K562 (cell line): ENCODE measurements around the gene IFNA14. TPM values are rescaled to one million over a fixed set of nuclear protein-coding genes. Genes with fewer than 3 reads are reported as not detected.

Source experiments
- ATAC-seq: fragments of 200-7000 bp; cut with Tn5 transposase; 3 replicates; pipeline ENCODE4 v1.9.1; 2020; ENCODE audit warnings: moderate library complexity
- BruUV-seq: library from RNA; stranded (reverse); fragments of 400-500 nt; replicated peaks from 2 replicates; lab custom pipeline; 2021; lab: Mats Ljungman, UMichigan
- CTCF ChIA-PET: fragments of 300-600 bp; formaldehyde crosslinking; extraction: SDS; loops from one replicate; lab custom pipeline; 2021; ENCODE audit warnings: low intra/inter-chr PET ratio; lab: Yijun Ruan, JAX
- POLR2A ChIA-PET: fragments of 300-600, 350-650 bp; sonication (Branson Sonifier 250); formaldehyde crosslinking; extraction: SDS; loops from one replicate; lab custom pipeline; 2021; ENCODE audit warnings: antibody characterized with exemption, inconsistent platforms; lab: Yijun Ruan, JAX
- DNase-seq, 4 experiments: peaks; one replicate each; pipeline versions ENCODE4 v3.0.0 to v3.0.0-alpha.2; 2011 to 2018; ENCODE audit warnings: low spot score in 3 of 4, mixed read lengths in 3 of 4; ENCODE audit errors: extremely low read depth in 1 of 4
- FAIRE-seq: peaks from 2 replicates; lab custom pipeline; 2011; peaks lifted over from hg19 to GRCh38; lab: Jason Lieb, UNC
- H2AFZ ChIP-seq: 2 replicates; pipeline ENCODE4 v1.6.0; 2011; ENCODE audit warnings: low read depth, low read length, control low read depth, inconsistent platforms
- H3K27ac ChIP-seq: fragments of 200-600 bp; 3 replicates; pipeline ENCODE4 v1.8.0; 2011; ENCODE audit warnings: low read depth, mild to moderate bottlenecking, control low read depth, inconsistent platforms, low read length, moderate library complexity, mixed read lengths; ENCODE audit errors: extremely low read depth
- H3K27me3 ChIP-seq, 2 experiments: fragments of 300-600 bp in 1 of 2; 2 replicates in 1 of 2; 3 replicates in 1 of 2; pipeline versions ENCODE4 v1.6.0 to v1.8.0; 2011; ENCODE audit warnings: inconsistent platforms in 2 of 2, low read length in 2 of 2, mild to moderate bottlenecking in 1 of 2, mixed read lengths in 1 of 2, moderate library complexity in 1 of 2; ENCODE audit not compliant: control insufficient read depth in 2 of 2, insufficient read depth in 2 of 2
- H3K36me3 ChIP-seq: fragments of 300-600 bp; 3 replicates; pipeline ENCODE4 v1.8.0; 2011; ENCODE audit warnings: mild to moderate bottlenecking, low read length, inconsistent platforms; ENCODE audit not compliant: control insufficient read depth, insufficient read depth
- H3K4me1 ChIP-seq, 2 experiments: fragments of 200-600 bp in 1 of 2; replicated peaks in 1 of 2; 2 replicates in 1 of 2; 3 replicates in 1 of 2; pipeline versions ENCODE4 v1.5.1 to v1.8.0; 2011; ENCODE audit warnings: inconsistent platforms in 2 of 2, low read length in 2 of 2, mild to moderate bottlenecking in 1 of 2, mixed read lengths in 1 of 2, moderate library complexity in 1 of 2; ENCODE audit not compliant: control insufficient read depth in 2 of 2, insufficient read depth in 2 of 2
- H3K4me2 ChIP-seq: 2 replicates; pipeline ENCODE4 v1.6.1; 2011; ENCODE audit warnings: low read length, control low read depth, inconsistent platforms, mixed read lengths; ENCODE audit not compliant: insufficient read depth
- H3K4me3 ChIP-seq: fragments of 200-600 bp; sonication (generic), shearing (Covaris generic); 2 replicates; pipeline ENCODE4 v1.5.1; 2016; ENCODE audit warnings: control low read depth, inconsistent platforms
- H3K79me2 ChIP-seq: fragments of 200-600 bp; 3 replicates; pipeline ENCODE4 v1.8.0; 2011; ENCODE audit warnings: low read length, inconsistent platforms; ENCODE audit not compliant: control insufficient read depth, insufficient read depth
- H3K9ac ChIP-seq, 2 experiments: 2 replicates each; pipeline versions ENCODE4 v1.6.0 to v1.6.1; 2011; ENCODE audit warnings: low read depth in 2 of 2, low read length in 2 of 2, control low read depth in 1 of 2, inconsistent platforms in 1 of 2, mild to moderate bottlenecking in 1 of 2, mixed read lengths in 1 of 2; ENCODE audit not compliant: insufficient read depth in 1 of 2
- H3K9me1 ChIP-seq: one replicate; pipeline ENCODE4 v1.6.0; 2011; ENCODE audit warnings: inconsistent platforms, mild to moderate bottlenecking, low read length, moderate library complexity; ENCODE audit not compliant: control insufficient read depth, insufficient read depth
- H3K9me3 ChIP-seq: replicated peaks from 2 replicates; pipeline ENCODE4 v1.5.1; 2011; ENCODE audit warnings: low read depth, low read length, inconsistent platforms; ENCODE audit not compliant: control insufficient read depth, insufficient read depth
- H4K20me1 ChIP-seq: replicated peaks from 2 replicates; pipeline ENCODE4 v1.6.1; 2011; ENCODE audit warnings: low read length, inconsistent platforms, mixed read lengths; ENCODE audit not compliant: control insufficient read depth, insufficient read depth
- CC2D1A ChIP-seq: fragments of 450-650 bp; IDR thresholded peaks from 2 replicates; pipeline ENCODE4 v1.6.1; 2017; ENCODE audit warnings: mild to moderate bottlenecking
- CREM ChIP-seq: IDR thresholded peaks from 2 replicates; pipeline ENCODE4 v1.6.1; 2014; ENCODE audit warnings: antibody characterized with exemption, low read depth
- KDM4B ChIP-seq, 2 experiments: fragments of 450-650 bp in 1 of 2; sonication (generic) in 1 of 2; IDR thresholded peaks; 2 replicates each; pipeline ENCODE4 v1.6.1; 2016 to 2017; ENCODE audit warnings: borderline replicate concordance in 2 of 2, antibody characterized with exemption in 1 of 2, low read depth in 1 of 2, mild to moderate bottlenecking in 1 of 2
- LCOR ChIP-seq: sonication (generic); formaldehyde crosslinking; IDR thresholded peaks from 2 replicates; pipeline ENCODE4 v1.8.0; 2022; ENCODE audit warnings: mild to moderate bottlenecking, missing genetic modification reagents
- MEF2A ChIP-seq: IDR thresholded peaks from 2 replicates; pipeline ENCODE4 v1.6.1; 2011; ENCODE audit warnings: low read depth, mild to moderate bottlenecking, low read length, moderate library complexity; ENCODE audit not compliant: control insufficient read depth
- MTA3 ChIP-seq: fragments of 450-650 bp; formaldehyde crosslinking; IDR thresholded peaks from 2 replicates; pipeline ENCODE4 v1.6.1; 2017; ENCODE audit warnings: mild to moderate bottlenecking, borderline replicate concordance
- NBN ChIP-seq: fragments of 450-650 bp; IDR thresholded peaks from 2 replicates; pipeline ENCODE4 v1.6.1; 2016; ENCODE audit warnings: low read depth, mild to moderate bottlenecking
- PBX2 ChIP-seq, 2 experiments: IDR thresholded peaks in 1 of 2; conservative IDR thresholded peaks in 1 of 2; 2 replicates each; pipeline ENCODE4 v1.6.1; 2016; ENCODE audit warnings: low read depth in 2 of 2, mild to moderate bottlenecking in 1 of 2, missing compliant biosample characterization in 1 of 2, missing genetic modification characterization in 1 of 2, moderate library complexity in 1 of 2
- POLR2G ChIP-seq: fragments of 200-400 bp; formaldehyde crosslinking; IDR thresholded peaks from 2 replicates; pipeline ENCODE4 v1.6.1; 2017; ENCODE audit warnings: low read depth, mild to moderate bottlenecking, antibody characterized with exemption, low read length, moderate library complexity
- POLR2H ChIP-seq: IDR thresholded peaks from 2 replicates; pipeline ENCODE4 v1.6.1; 2016; ENCODE audit warnings: missing genetic modification characterization, low read depth, mild to moderate bottlenecking, control low read depth, missing compliant biosample characterization, moderate library complexity
- TBP ChIP-seq: optimal IDR thresholded peaks from 2 replicates; pipeline ENCODE3; 2011; ENCODE audit warnings: low read depth, low read length, improper control_type of control experiment
- TCF7L2 ChIP-seq: fragments of 150-350 bp; IDR thresholded peaks from 2 replicates; pipeline ENCODE4 v1.6.1; 2016; ENCODE audit warnings: low read depth, mild to moderate bottlenecking, low read length, moderate library complexity
- TOE1 ChIP-seq, 2 experiments: fragments of 450-650 bp in 1 of 2; sonication (generic) in 1 of 2; formaldehyde crosslinking in 1 of 2; IDR thresholded peaks; 2 replicates each; pipeline versions ENCODE4 v1.7.1 to v1.8.0; 2016 to 2022; ENCODE audit warnings: borderline replicate concordance in 2 of 2, mild to moderate bottlenecking in 2 of 2, antibody characterized with exemption in 1 of 2, inconsistent platforms in 1 of 2, low read depth in 1 of 2, missing genetic modification reagents in 1 of 2, moderate library complexity in 1 of 2
- ZNF280A ChIP-seq: fragments of 450-650 bp; IDR thresholded peaks from 2 replicates; pipeline ENCODE4 v1.6.1; 2018; ENCODE audit warnings: mild to moderate bottlenecking, low read depth; ENCODE audit not compliant: partially characterized antibody
- ZNF347 ChIP-seq: fragments of 450-650 bp; formaldehyde crosslinking; IDR thresholded peaks from 2 replicates; pipeline ENCODE4 v1.4.0; 2020; ENCODE audit warnings: low read depth, mild to moderate bottlenecking, moderate library complexity
- WGBS: fragments of 100-300 bp; shearing (Covaris generic); methylation state at CpG from one replicate; pipeline ENCODE4 v1.1.6; 2016; ENCODE audit warnings: low coverage, mixed read lengths; ENCODE audit not compliant: insufficient coverage; ENCODE audit errors: missing lambda C conversion rate; 5-methylcytosine and 5-hydroxymethylcytosine counted together
- in situ Hi-C: fragments of 300-500 bp; cut with MboI; formaldehyde crosslinking; loops from 4 replicates; pipeline ENCODE4 v1.15.0; 2018; ENCODE audit warnings: inconsistent platforms, mixed read lengths
- intact Hi-C: fragments of 100-400 bp; cut with micrococcal nuclease; formaldehyde crosslinking; loops from 2 replicates; pipeline ENCODE4 v1.14.2; 2022
- polyA plus RNA-seq, 8 experiments: library from polyadenylated mRNA; depleted of rRNA in 4 of 8; stranded (reverse) in 5 of 8; unstranded in 3 of 8; fragments of >200 nt; fragmentation: Nextera tagmentation in 2 of 8; fragmentation: Illumina TruSeq in 1 of 8; extraction: Ambion mirVana in 2 of 8; extraction: Trizol in 1 of 8; gene quantifications; 2 replicates each; pipeline versions ENCODE4 v1.2.1 to v1.2.3, GENCODE V29; 2011 to 2014; ENCODE audit warnings: inconsistent platforms in 1 of 8, missing spikeins in 1 of 8
- total RNA-seq, 7 experiments: library from RNA; depleted of rRNA in 6 of 7; stranded (reverse); fragments of >200 nt in 6 of 7; fragmentation: Illumina TruSeq in 2 of 7; extraction: Trizol in 2 of 7; gene quantifications; 2 replicates each; pipeline versions ENCODE4 v1.2.1 to v1.2.3, GENCODE V29; 2011 to 2021; ENCODE audit warnings: low replicate concordance in 1 of 7

IFNA14 gene
- total and polyA plus RNA-seq, 9 of the 15 experiments (the other 6 are each of a cell fraction or from before 2014, with no cell fraction given), result not detected

GRCh38 chr9:21251190-21251589 lies 11.4 kb upstream of the IFNA14 start:
- no peaks in the 10 kb centered on the region for H3K27me3 ChIP-seq
- H3K36me3 ChIP-seq, result no peaks in the 10 kb centered on the region
- intact Hi-C loops (no loop called here), in situ Hi-C loops (no loop called here)
- DNase-seq (no peak), ATAC-seq (no peak), FAIRE-seq (no peak)
- no TSS peak for BruUV-seq
- H3K79me2 ChIP-seq, result no peaks in the 10 kb centered on the region
- ChIA-PET CTCF (no interaction called here), POLR2A (no interaction called here)
- H2AFZ ChIP-seq, result no peak overlapping the region
- no CpG with 5 or more reads among the region's 1 CpG for WGBS
- TF ChIP-seq CREM (no peak), LCOR (no peak), TCF7L2 (no peak), CC2D1A (no peak), ZNF347 (no peak), KDM4B (IDR thresholded peaks at IDR 0.05; ENCODE audit: borderline replicate concordance in 2 of 2, low read depth in 1 of 2) (no peak), POLR2H (tag) (no peak), MTA3 (no peak), MEF2A (no peak), TBP (no peak), POLR2G (no peak), TOE1 (IDR thresholded peaks at IDR 0.05; ENCODE audit: borderline replicate concordance) (no peak), TOE1 (CRISPR knock-in tag; IDR thresholded peaks at IDR 0.05; ENCODE audit: borderline replicate concordance, low read depth) (no peak), ZNF280A (no peak), NBN (no peak), PBX2 (CRISPR knock-in tag; IDR thresholded peaks at IDR 0.05; ENCODE audit: low read depth) (no peak), PBX2 (tag; conservative IDR thresholded peaks at IDR 0.05; ENCODE audit: low read depth) (no peak)
- H3K4me2 ChIP-seq, result no peak overlapping the region
- no peak overlapping the region for H3K27ac ChIP-seq
- H3K9me1 ChIP-seq, result no peaks in the 10 kb centered on the region
- H3K9me3 ChIP-seq, result no peaks in the 10 kb centered on the region
- no peaks in the 10 kb centered on the region for H4K20me1 ChIP-seq
- H3K9ac ChIP-seq, result no peak overlapping the region
- H3K4me3 ChIP-seq, result no peak overlapping the region
- no peaks in the 10 kb centered on the region for H3K4me1 ChIP-seq
